ENCODE results near the gene CNIH2. TPM values are rescaled to one million over a fixed set of nuclear protein-coding genes. Genes with fewer than 3 reads are reported as not detected.

The CNIH2 gene
- total and polyA plus RNA-seq, 2 of the 8 experiments (the other 6 are each of a cell fraction or from before 2014, with no cell fraction given): 12.5 to 15.8 TPM

DNA sequence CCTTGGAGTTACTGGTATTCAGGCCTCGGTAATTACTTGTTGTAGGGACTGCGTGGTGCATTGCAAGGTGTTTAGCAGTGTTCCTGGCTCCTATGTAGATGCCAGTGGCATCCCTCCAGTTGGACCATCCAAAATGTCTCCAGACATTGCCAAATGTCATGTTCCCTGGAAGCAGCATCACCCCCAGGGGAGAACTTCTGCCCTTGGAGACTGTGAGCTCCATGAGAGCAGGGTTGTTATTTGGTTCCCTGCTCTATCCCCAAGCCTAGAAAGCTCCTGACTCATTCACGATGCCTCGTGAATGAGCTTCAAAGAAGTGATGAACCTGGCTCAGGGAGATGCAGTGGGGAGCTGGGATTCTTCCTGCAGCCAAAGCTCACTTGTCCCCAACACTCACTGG is 43.6 kb downstream of the CNIH2 start:
- Histone ChIP-seq H4K8ac (ENCODE audit: extremely low read depth, insufficient read depth, low read length) (no peak overlapping the region), H3K56ac (replicated peaks; ENCODE audit: insufficient read length, low read depth, low read length) (no peak overlapping the region), H3K36me3 (ENCODE audit: control insufficient read depth in 2 of 4, insufficient read depth in 4 of 4, low read length in 3 of 4) (no peaks in the 10 kb centered on the region), H3K4me2 (ENCODE audit: insufficient read depth in 1 of 2, low read depth in 2 of 2, low read length in 2 of 2) (no peak overlapping the region), H2BK20ac (ENCODE audit: low read length) (no peak overlapping the region), H2BK12ac (ENCODE audit: low read depth, low read length) (no peak overlapping the region), H3K79me2 (ENCODE audit: control insufficient read depth in 1 of 2, insufficient read depth in 2 of 2, low read length in 2 of 2) (no peaks in the 10 kb centered on the region), H3K9ac (replicated peaks in 1 of 4; ENCODE audit: extremely low read depth in 1 of 4, low read depth in 3 of 4, low read length in 3 of 4) (no peak overlapping the region), H3K27me3 (replicated peaks in 1 of 4; ENCODE audit: control insufficient read depth in 3 of 4, extremely low read depth in 1 of 4, insufficient read depth in 3 of 4, low read length in 3 of 4) (peaks cover 0 to 5% (median 0%) of the 10 kb centered on the region in 4 experiments; a peak in 3 of 7 replicates), H2BK120ac (replicated peaks; ENCODE audit: low read depth, low read length) (no peak overlapping the region), H3K4me3 (ENCODE audit: extremely low read depth in 1 of 4, insufficient read depth in 2 of 4, low read depth in 3 of 4, low read length in 4 of 4) (no peak overlapping the region), H2BK15ac (ENCODE audit: low read length) (0 out of 2 replicates have a peak overlapping the region, but pooled peaks have one; percentile 12), H3K23ac (ENCODE audit: insufficient read length) (no peak overlapping the region), H4K5ac (ENCODE audit: insufficient read length, low read depth, low read length) (no peak overlapping the region), H3K14ac (ENCODE audit: insufficient read length) (no peak overlapping the region), H3K23me2 (ENCODE audit: low read depth, low read length) (peaks cover 3% of the 10 kb centered on the region; the same call in 1 of the 2 replicates), H3K79me1 (ENCODE audit: low read depth, low read length) (no peaks in the 10 kb centered on the region), H2AK5ac (ENCODE audit: low read depth, low read length) (no peak overlapping the region), H3K9me3 (ENCODE audit: insufficient read depth in 2 of 2, low read depth in 1 of 2, low read length in 1 of 2) (no peaks in the 10 kb centered on the region), H3K4ac (replicated peaks; ENCODE audit: insufficient read length, low read depth, low read length) (no peak overlapping the region), H4K91ac (replicated peaks; ENCODE audit: insufficient read length, low read length) (no peak overlapping the region), H3K18ac (ENCODE audit: extremely low read depth, low read length) (no peak overlapping the region), H2AFZ (ENCODE audit: low read length) (no peak overlapping the region), H3K4me1 (replicated peaks in 1 of 4; ENCODE audit: control insufficient read depth in 3 of 4, insufficient read depth in 4 of 4, low read length in 3 of 4) (peaks cover 9 to 23% (median 18%) of the 10 kb centered on the region in 4 experiments), H4K20me1 (replicated peaks in 1 of 2; ENCODE audit: control insufficient read depth in 1 of 2, insufficient read depth in 2 of 2, low read length in 2 of 2) (no peaks in the 10 kb centered on the region), H3K27ac (ENCODE audit: low read depth, low read length) (no peak overlapping the region), H2BK5ac (ENCODE audit: low read depth, low read length) (no peak overlapping the region)
- ChIA-PET CTCF (ENCODE audit: partially characterized antibody) (interaction anchor here (0.6 to 2.0 kb wide), 20 partner anchors 9 to 99 kb away, joined by 3 to 48 read pairs (median 5); partner anchors contain the start of genes NPAS4, RIN1, TMEM151A and YIF1A), POLR2A (ENCODE audit: partially characterized antibody) (interaction anchor here (0.6 to 1.5 kb wide), 6 partner anchors 9 to 39 kb away, joined by 3 to 7 read pairs (median 3); partner anchors contain the start of genes B4GAT1, BRMS1 and RIN1)
- DNase-seq (ENCODE audit: low read depth in 1 of 2, low spot score in 2 of 2): no peak
- no peak for FAIRE-seq
- 88% methylated on average over 4 of the region's 4 CpGs; no CpG with 5 or more reads in 1 of the 2 experiments for WGBS, 2 experiments (ENCODE audit: extremely low coverage in 1 of 2, insufficient coverage in 1 of 2, insufficient read length in 1 of 2, insufficient replicate concordance in 2 of 2, low coverage in 1 of 2, low lambda C conversion rate in 2 of 2, missing lambda C conversion rate in 1 of 2)
- TF ChIP-seq MAX (IDR thresholded peaks at IDR 0.05): no peak
- no peak for TF ChIP-seq HDAC6 (IDR thresholded peaks at IDR 0.05; ENCODE audit: low read depth, low read length)
- TF ChIP-seq FOSL1 (IDR thresholded peaks at IDR 0.05; ENCODE audit: insufficient read depth, low read depth, low read length): no peak
- TF ChIP-seq EGR1 (IDR thresholded peaks at IDR 0.05; ENCODE audit: borderline replicate concordance, low read depth, low read length): no peak
- TF ChIP-seq, protein P1, sequence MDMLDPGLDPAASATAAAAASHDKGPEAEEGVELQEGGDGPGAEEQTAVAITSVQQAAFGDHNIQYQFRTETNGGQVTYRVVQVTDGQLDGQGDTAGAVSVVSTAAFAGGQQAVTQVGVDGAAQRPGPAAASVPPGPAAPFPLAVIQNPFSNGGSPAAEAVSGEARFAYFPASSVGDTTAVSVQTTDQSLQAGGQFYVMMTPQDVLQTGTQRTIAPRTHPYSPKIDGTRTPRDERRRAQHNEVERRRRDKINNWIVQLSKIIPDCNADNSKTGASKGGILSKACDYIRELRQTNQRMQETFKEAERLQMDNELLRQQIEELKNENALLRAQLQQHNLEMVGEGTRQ (IDR thresholded peaks at IDR 0.05; ENCODE audit: low read length): no peak
- no peak for TF ChIP-seq MAFK (IDR thresholded peaks at IDR 0.05; ENCODE audit: low read depth, low read length)
- no peak for TF ChIP-seq SP2 (IDR thresholded peaks at IDR 0.05; ENCODE audit: low read length)
- TF ChIP-seq KDM1A (IDR thresholded peaks at IDR 0.05; ENCODE audit: borderline replicate concordance, low read length): no peak

Data from H1 (cell line).